Tibial nerve (tissue), 4 donors: ENCODE results near the gene MAB21L4.

ENCODE experiments used
- CTCF ChIP-seq, 5 experiments: fragments of 200-600 bp in 3 of 5; fragments of 450-650 bp in 2 of 5; sonication (generic) in 3 of 5; IDR thresholded peaks; one replicate each; pipeline ENCODE4 v1.5.1; 2016 to 2019; ENCODE audit warnings: antibody characterized with exemption in 5 of 5, mild to moderate bottlenecking in 3 of 5, moderate library complexity in 2 of 5
- EP300 ChIP-seq, 2 donors: sonication (generic); formaldehyde crosslinking; IDR thresholded peaks; one replicate each; pipeline ENCODE4 v1.6.1; 2017; ENCODE audit warnings: antibody characterized with exemption in 2 of 2, mild to moderate bottlenecking in 1 of 2
- POLR2A ChIP-seq, 2 donors: fragments of 450-650 bp; IDR thresholded peaks; one replicate each; pipeline ENCODE4 v1.6.1; 2017; ENCODE audit warnings: antibody characterized with exemption in 2 of 2, mild to moderate bottlenecking in 2 of 2, moderate library complexity in 2 of 2

- TF ChIP-seq CTCF (IDR thresholded peaks at IDR 0.05) (no peak), POLR2A (IDR thresholded peaks at IDR 0.05) (no peak), EP300 (IDR thresholded peaks at IDR 0.05) (no peak)
Measured at GRCh38 chr2:240930631-240931318, 34.8 kb upstream of the MAB21L4 start.
